IMR-90 (cell line): ENCODE results near the gene SH3BP2.

Experiments
- BHLHE40 ChIP-seq: fragments of 150-350 bp; IDR thresholded peaks from 2 replicates; pipeline ENCODE4 v1.6.1; 2016; ENCODE audit warnings: mild to moderate bottlenecking, low read depth, low read length
- CEBPB ChIP-seq: IDR thresholded peaks from 2 replicates; pipeline ENCODE4 v1.6.1; 2012; ENCODE audit warnings: low read depth, low read length, improper control_type of control experiment
- MAFK ChIP-seq: IDR thresholded peaks from 2 replicates; pipeline ENCODE4 v1.6.1; 2012; ENCODE audit warnings: low read depth, low read length, improper control_type of control experiment
- MXI1 ChIP-seq: IDR thresholded peaks from 2 replicates; pipeline ENCODE4 v1.6.1; 2012; ENCODE audit warnings: low read depth, mild to moderate bottlenecking, low read length, moderate library complexity, borderline replicate concordance
- NFE2L2 ChIP-seq: fragments of 150-350 bp; IDR thresholded peaks from 2 replicates; pipeline ENCODE4 v1.6.1; 2016; ENCODE audit warnings: low read depth, mild to moderate bottlenecking, low read length
- POLR2A ChIP-seq: IDR thresholded peaks from 2 replicates; pipeline ENCODE4 v1.6.1; 2012; ENCODE audit warnings: mild to moderate bottlenecking, low read depth, low read length
- RAD21 ChIP-seq: IDR thresholded peaks from 2 replicates; pipeline ENCODE4 v1.6.1; 2012; ENCODE audit warnings: low read length, improper control_type of control experiment
- RCOR1 ChIP-seq: IDR thresholded peaks from 2 replicates; pipeline ENCODE4 v1.6.1; 2012; ENCODE audit warnings: mild to moderate bottlenecking, low read length, improper control_type of control experiment; ENCODE audit not compliant: insufficient replicate concordance
- RFX5 ChIP-seq: IDR thresholded peaks from 2 replicates; pipeline ENCODE4 v1.8.0; 2012; ENCODE audit warnings: low read depth, mild to moderate bottlenecking, low read length, moderate library complexity
- SMC3 ChIP-seq: fragments of 150-350 bp; IDR thresholded peaks from 2 replicates; pipeline ENCODE4 v1.6.1; 2016; ENCODE audit warnings: low read depth, mild to moderate bottlenecking, antibody characterized with exemption, low read length, moderate library complexity
- TF ChIP-seq, protein P1 (sequence below): conservative IDR thresholded peaks from 2 replicates; pipeline ENCODE4 v1.5.1; 2012; ENCODE audit warnings: mild to moderate bottlenecking, low read depth, low read length, improper control_type of control experiment
- TF ChIP-seq, protein P2 (sequence below): fragments of 150-350 bp; IDR thresholded peaks from 2 replicates; pipeline ENCODE4 v1.6.1; 2016; ENCODE audit warnings: low read depth, mild to moderate bottlenecking, low read length, moderate library complexity, borderline replicate concordance
- TF ChIP-seq, protein P3 (sequence below): fragments of 150-350 bp; IDR thresholded peaks from 2 replicates; pipeline ENCODE4 v1.6.1; 2017; ENCODE audit warnings: mild to moderate bottlenecking, antibody characterized with exemption, low read length, low read depth

DNA sequence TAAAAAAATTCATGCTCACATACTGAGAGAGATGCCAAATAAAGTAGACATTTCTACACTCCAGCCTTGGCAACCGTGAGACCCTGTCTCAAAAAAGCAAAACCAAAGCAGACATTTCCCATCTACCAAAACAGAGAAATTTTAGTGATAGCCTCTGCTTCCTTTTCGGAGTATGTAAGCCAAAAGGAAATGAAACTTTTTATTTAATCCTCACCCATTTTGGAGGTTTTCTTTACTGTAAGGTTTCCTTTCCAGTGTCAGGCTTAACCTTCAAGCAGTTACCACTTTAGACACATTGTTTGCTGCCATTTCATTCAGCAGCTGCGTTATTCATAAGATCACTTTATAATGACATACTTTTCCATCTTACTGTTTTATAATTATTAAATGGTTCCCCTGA lies 66.6 kb downstream of the SH3BP2 start:
- TF ChIP-seq POLR2A (no peak), SMC3 (no peak), RAD21 (no peak), NFE2L2 (no peak), RFX5 (no peak), CEBPB (no peak), MAFK (no peak), MXI1 (no peak), RCOR1 (no peak), BHLHE40 (no peak)
- TF ChIP-seq, protein P1, sequence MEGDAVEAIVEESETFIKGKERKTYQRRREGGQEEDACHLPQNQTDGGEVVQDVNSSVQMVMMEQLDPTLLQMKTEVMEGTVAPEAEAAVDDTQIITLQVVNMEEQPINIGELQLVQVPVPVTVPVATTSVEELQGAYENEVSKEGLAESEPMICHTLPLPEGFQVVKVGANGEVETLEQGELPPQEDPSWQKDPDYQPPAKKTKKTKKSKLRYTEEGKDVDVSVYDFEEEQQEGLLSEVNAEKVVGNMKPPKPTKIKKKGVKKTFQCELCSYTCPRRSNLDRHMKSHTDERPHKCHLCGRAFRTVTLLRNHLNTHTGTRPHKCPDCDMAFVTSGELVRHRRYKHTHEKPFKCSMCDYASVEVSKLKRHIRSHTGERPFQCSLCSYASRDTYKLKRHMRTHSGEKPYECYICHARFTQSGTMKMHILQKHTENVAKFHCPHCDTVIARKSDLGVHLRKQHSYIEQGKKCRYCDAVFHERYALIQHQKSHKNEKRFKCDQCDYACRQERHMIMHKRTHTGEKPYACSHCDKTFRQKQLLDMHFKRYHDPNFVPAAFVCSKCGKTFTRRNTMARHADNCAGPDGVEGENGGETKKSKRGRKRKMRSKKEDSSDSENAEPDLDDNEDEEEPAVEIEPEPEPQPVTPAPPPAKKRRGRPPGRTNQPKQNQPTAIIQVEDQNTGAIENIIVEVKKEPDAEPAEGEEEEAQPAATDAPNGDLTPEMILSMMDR, result no peak
- TF ChIP-seq, protein P2, sequence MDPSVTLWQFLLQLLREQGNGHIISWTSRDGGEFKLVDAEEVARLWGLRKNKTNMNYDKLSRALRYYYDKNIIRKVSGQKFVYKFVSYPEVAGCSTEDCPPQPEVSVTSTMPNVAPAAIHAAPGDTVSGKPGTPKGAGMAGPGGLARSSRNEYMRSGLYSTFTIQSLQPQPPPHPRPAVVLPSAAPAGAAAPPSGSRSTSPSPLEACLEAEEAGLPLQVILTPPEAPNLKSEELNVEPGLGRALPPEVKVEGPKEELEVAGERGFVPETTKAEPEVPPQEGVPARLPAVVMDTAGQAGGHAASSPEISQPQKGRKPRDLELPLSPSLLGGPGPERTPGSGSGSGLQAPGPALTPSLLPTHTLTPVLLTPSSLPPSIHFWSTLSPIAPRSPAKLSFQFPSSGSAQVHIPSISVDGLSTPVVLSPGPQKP, result no peak
- TF ChIP-seq, protein P3, sequence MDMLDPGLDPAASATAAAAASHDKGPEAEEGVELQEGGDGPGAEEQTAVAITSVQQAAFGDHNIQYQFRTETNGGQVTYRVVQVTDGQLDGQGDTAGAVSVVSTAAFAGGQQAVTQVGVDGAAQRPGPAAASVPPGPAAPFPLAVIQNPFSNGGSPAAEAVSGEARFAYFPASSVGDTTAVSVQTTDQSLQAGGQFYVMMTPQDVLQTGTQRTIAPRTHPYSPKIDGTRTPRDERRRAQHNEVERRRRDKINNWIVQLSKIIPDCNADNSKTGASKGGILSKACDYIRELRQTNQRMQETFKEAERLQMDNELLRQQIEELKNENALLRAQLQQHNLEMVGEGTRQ, result no peak
